K562 (cell line): Measurements from ENCODE around the gene TMEM121B. TPM values are rescaled to one million over a fixed set of nuclear protein-coding genes. Genes with fewer than 3 reads are reported as not detected.

ENCODE experiments used
- C11orf30 ChIP-seq: fragments of 450-650 bp; IDR thresholded peaks from 2 replicates; pipeline ENCODE4 v1.6.1; 2016; ENCODE audit warnings: low read depth, mild to moderate bottlenecking
- CREB3L1 ChIP-seq: fragments of 450-650 bp; IDR thresholded peaks from 2 replicates; pipeline ENCODE4 v1.6.1; 2014; ENCODE audit warnings: low read depth, mild to moderate bottlenecking, moderate library complexity, borderline replicate concordance
- CTCFL ChIP-seq: IDR thresholded peaks from 2 replicates; pipeline ENCODE4 v1.6.1; 2011; ENCODE audit warnings: borderline replicate concordance, low read depth, mild to moderate bottlenecking, moderate library complexity, low read length; ENCODE audit not compliant: insufficient read depth, poor library complexity, severe bottlenecking
- ETV5 ChIP-seq: sonication (generic); formaldehyde crosslinking; IDR thresholded peaks from 2 replicates; pipeline ENCODE4 v1.4.0; 2020; ENCODE audit warnings: low read depth, mild to moderate bottlenecking, missing genetic modification reagents
- ID3 ChIP-seq, 2 experiments: fragments of 250-450 bp in 1 of 2; fragments of 450-650 bp in 1 of 2; sonication (Bioruptor Pico) in 1 of 2; IDR thresholded peaks; 2 replicates each; pipeline versions ENCODE4 v1.6.1 to v1.8.0; 2016 to 2021; ENCODE audit warnings: mild to moderate bottlenecking in 2 of 2, moderate library complexity in 2 of 2, missing compliant biosample characterization in 1 of 2, missing genetic modification characterization in 1 of 2
- MAFF ChIP-seq: IDR thresholded peaks from 2 replicates; pipeline ENCODE4 v1.6.1; 2012; ENCODE audit warnings: low read length, improper control_type of control experiment
- SMARCA4 ChIP-seq: fragments of 450-650 bp; IDR thresholded peaks from 2 replicates; pipeline ENCODE4 v1.6.1; 2016
- SOX6 ChIP-seq: fragments of 450-650 bp; IDR thresholded peaks from 2 replicates; pipeline ENCODE4 v1.6.1; 2014; ENCODE audit warnings: mild to moderate bottlenecking
- VEZF1 ChIP-seq: fragments of 200-800 bp; sonication (Bioruptor generic); IDR thresholded peaks from 2 replicates; pipeline ENCODE4 v1.6.1; 2017; ENCODE audit warnings: missing genetic modification characterization, missing compliant biosample characterization
- ZKSCAN8 ChIP-seq: fragments of 200-800 bp; sonication (Bioruptor generic); IDR thresholded peaks from 2 replicates; pipeline ENCODE4 v1.6.1; 2016; ENCODE audit warnings: missing genetic modification characterization, missing compliant biosample characterization
- ZNF316 ChIP-seq: fragments of 450-650 bp; IDR thresholded peaks from 2 replicates; pipeline ENCODE4 v1.6.1; 2016
- polyA plus RNA-seq, 8 experiments: library from polyadenylated mRNA; depleted of rRNA in 4 of 8; stranded (reverse) in 5 of 8; unstranded in 3 of 8; fragments of >200 nt; fragmentation: Nextera tagmentation in 2 of 8; fragmentation: Illumina TruSeq in 1 of 8; extraction: Ambion mirVana in 2 of 8; extraction: Trizol in 1 of 8; gene quantifications; 2 replicates each; pipeline versions ENCODE4 v1.2.1 to v1.2.3, GENCODE V29; 2011 to 2014; ENCODE audit warnings: inconsistent platforms in 1 of 8, missing spikeins in 1 of 8
- total RNA-seq, 7 experiments: library from RNA; depleted of rRNA in 6 of 7; stranded (reverse); fragments of >200 nt in 6 of 7; fragmentation: Illumina TruSeq in 2 of 7; extraction: Trizol in 2 of 7; gene quantifications; 2 replicates each; pipeline versions ENCODE4 v1.2.1 to v1.2.3, GENCODE V29; 2011 to 2021; ENCODE audit warnings: low replicate concordance in 1 of 7

Gene TMEM121B
- total and polyA plus RNA-seq, 9 of the 15 experiments (the other 6 are each of a cell fraction or from before 2014, with no cell fraction given) = 0.03 to 0.07 (median 0.03) TPM; not detected in 6

- TF ChIP-seq CTCFL (no peak), MAFF (peak; percentile 54; the same call in 1 of the 2 replicates), SOX6 (peak; percentile 82), SMARCA4 (peak; percentile 49; the same call in 1 of the 2 replicates), ZKSCAN8 (CRISPR knock-in tag) (no peak), VEZF1 (peak; percentile 22; the same call in 1 of the 2 replicates), ID3 (CRISPR knock-in tag; IDR thresholded peaks at IDR 0.05) (no peak), ID3 (tag; IDR thresholded peaks at IDR 0.05) (peak; percentile 60; the same call in 1 of the 2 replicates), ZNF316 (peak; percentile 23; the same call in 1 of the 2 replicates), CREB3L1 (no peak), C11orf30 (0 out of 2 replicates have a peak, but pooled peaks have one; percentile 18), ETV5 (CRISPR knock-in tag) (no peak)
- TF ChIP-seq, all 486 proteins: peak for 21
Measured at GRCh38 chr22:17102297-17102667, 18.9 kb downstream of the TMEM121B start (continued).
